H9 (cell line): ENCODE measurements around the gene CCDC78. TPM values are rescaled to one million over a fixed set of nuclear protein-coding genes. Genes with fewer than 3 reads are reported as not detected.

ENCODE experiments used
- DNase-seq: peaks from one replicate; pipeline ENCODE4 v3.0.0-alpha.2; 2017
- H2AFZ ChIP-seq: one replicate; pipeline ENCODE4 v1.6.1; 2013; ENCODE audit warnings: mild to moderate bottlenecking, low read length, control low read depth, moderate library complexity
- H2AK5ac ChIP-seq: 2 replicates; pipeline ENCODE4 v1.6.1; 2013; ENCODE audit warnings: low read length, control low read depth, mixed read lengths; ENCODE audit not compliant: insufficient read length
- H2BK120ac ChIP-seq: one replicate; pipeline ENCODE4 v1.6.1; 2013; ENCODE audit warnings: low read depth, mild to moderate bottlenecking, low read length, control low read depth, inconsistent platforms; ENCODE audit not compliant: poor library complexity, severe bottlenecking
- H2BK12ac ChIP-seq: 2 replicates; pipeline ENCODE4 v1.6.1; 2013; ENCODE audit warnings: low read length, control low read depth, mixed read lengths, low read depth; ENCODE audit not compliant: insufficient read length
- H2BK15ac ChIP-seq: 2 replicates; pipeline ENCODE4 v1.6.1; 2013; ENCODE audit warnings: low read depth, low read length, control low read depth
- H2BK20ac ChIP-seq: one replicate; pipeline ENCODE4 v1.6.1; 2013; ENCODE audit warnings: low read depth, mild to moderate bottlenecking, low read length, control low read depth, inconsistent platforms; ENCODE audit not compliant: poor library complexity, severe bottlenecking
- H2BK5ac ChIP-seq: 2 replicates; pipeline ENCODE4 v1.6.1; 2013; ENCODE audit warnings: low read length, control low read depth, mixed read lengths; ENCODE audit not compliant: insufficient read length
- H3K14ac ChIP-seq: 2 replicates; pipeline ENCODE4 v1.6.1; 2013; ENCODE audit warnings: low read length, control low read depth; ENCODE audit not compliant: insufficient read depth
- H3K18ac ChIP-seq: 2 replicates; pipeline ENCODE4 v1.6.1; 2013; ENCODE audit warnings: low read depth, mild to moderate bottlenecking, mixed read lengths, low read length, control low read depth; ENCODE audit not compliant: insufficient read length
- H3K23ac ChIP-seq: 2 replicates; pipeline ENCODE4 v1.6.1; 2013; ENCODE audit warnings: low read length, control low read depth, mixed read lengths, low read depth; ENCODE audit not compliant: insufficient read length
- H3K23me2 ChIP-seq: 2 replicates; pipeline ENCODE4 v1.6.1; 2013; ENCODE audit warnings: low read depth, mild to moderate bottlenecking, mixed read lengths, low read length, control low read depth; ENCODE audit not compliant: insufficient read length, poor library complexity, severe bottlenecking
- H3K27ac ChIP-seq: 2 replicates; pipeline ENCODE4 v1.5.1; 2013; ENCODE audit warnings: low read length, control low read depth, mixed read lengths, low read depth; ENCODE audit not compliant: insufficient read length
- H3K27me3 ChIP-seq: 2 replicates; pipeline ENCODE4 v1.6.1; 2013; ENCODE audit warnings: low read length, control low read depth, inconsistent platforms; ENCODE audit not compliant: insufficient read depth
- H3K4ac ChIP-seq: 2 replicates; pipeline ENCODE4 v1.6.1; 2013; ENCODE audit warnings: low read depth, mild to moderate bottlenecking, control low read depth, inconsistent platforms, low read length, moderate library complexity
- H3K4me1 ChIP-seq: 2 replicates; pipeline ENCODE4 v1.6.1; 2013; ENCODE audit warnings: low read length, control low read depth, inconsistent platforms; ENCODE audit not compliant: insufficient read depth
- H3K4me2 ChIP-seq: 2 replicates; pipeline ENCODE4 v1.6.1; 2013; ENCODE audit warnings: low read length, control low read depth, mixed read lengths; ENCODE audit not compliant: insufficient read length, insufficient read depth
- H3K56ac ChIP-seq: 2 replicates; pipeline ENCODE4 v1.6.1; 2013; ENCODE audit warnings: low read depth, mild to moderate bottlenecking, mixed read lengths, low read length, control low read depth; ENCODE audit not compliant: insufficient read length
- H3K79me1 ChIP-seq: 2 replicates; pipeline ENCODE4 v1.6.1; 2013; ENCODE audit warnings: low read depth, mild to moderate bottlenecking, moderate library complexity, low read length, control low read depth, inconsistent platforms; ENCODE audit not compliant: insufficient read depth, poor library complexity, severe bottlenecking
- H3K79me2 ChIP-seq: 2 replicates; pipeline ENCODE4 v1.6.1; 2013; ENCODE audit warnings: low read length, control low read depth, inconsistent platforms; ENCODE audit not compliant: insufficient read depth
- H3K9ac ChIP-seq: 2 replicates; pipeline ENCODE4 v1.6.1; 2013; ENCODE audit warnings: low read length, control low read depth, mixed read lengths; ENCODE audit not compliant: insufficient read length; ENCODE audit errors: extremely low read depth
- H3K9me3 ChIP-seq: one replicate; pipeline ENCODE4 v1.6.1; 2013; ENCODE audit warnings: low read depth, low read length, inconsistent platforms; ENCODE audit not compliant: control insufficient read depth
- H3T11ph ChIP-seq: one replicate; pipeline ENCODE4 v1.6.1; 2013; ENCODE audit warnings: mild to moderate bottlenecking, low read length, control low read depth, inconsistent platforms
- H4K20me1 ChIP-seq: one replicate; pipeline ENCODE4 v1.6.1; 2013; ENCODE audit not compliant: control insufficient read depth, insufficient read length, insufficient read depth
- H4K5ac ChIP-seq: 2 replicates; pipeline ENCODE4 v1.6.1; 2013; ENCODE audit warnings: low read depth, mild to moderate bottlenecking, mixed read lengths, low read length, control low read depth; ENCODE audit not compliant: insufficient read length
- H4K8ac ChIP-seq: replicated peaks from 2 replicates; pipeline ENCODE4 v1.6.1; 2013; ENCODE audit warnings: low read length, control low read depth, mixed read lengths, low read depth; ENCODE audit not compliant: insufficient read length
- H4K91ac ChIP-seq: 2 replicates; pipeline ENCODE4 v1.6.1; 2013; ENCODE audit warnings: low read depth, mild to moderate bottlenecking, moderate library complexity, mixed read lengths, low read length, control low read depth; ENCODE audit not compliant: insufficient read length
- H3K27ac Mint-ChIP-seq, 3 experiments: 2 replicates in 2 of 3; 3 replicates in 1 of 3; pipeline ENCODE4 v1.8.0; 2020 to 2021; ENCODE audit warnings: mixed read lengths in 3 of 3, mild to moderate bottlenecking in 1 of 3, moderate library complexity in 1 of 3
- H3K27me3 Mint-ChIP-seq: 2 replicates; pipeline ENCODE4 v1.8.0; 2021; ENCODE audit warnings: low read depth, mild to moderate bottlenecking, moderate library complexity, mixed read lengths
- H3K36me3 Mint-ChIP-seq, 3 experiments: 2 replicates in 2 of 3; 3 replicates in 1 of 3; pipeline ENCODE4 v1.8.0; 2020 to 2021; ENCODE audit warnings: low read depth in 3 of 3, mixed read lengths in 3 of 3; ENCODE audit not compliant: insufficient read depth in 1 of 3
- H3K4me1 Mint-ChIP-seq, 2 experiments: 2 replicates each; pipeline ENCODE4 v1.8.0; 2020; ENCODE audit warnings: mixed read lengths in 2 of 2
- H3K4me3 Mint-ChIP-seq, 2 experiments: 2 replicates in 1 of 2; 3 replicates in 1 of 2; pipeline ENCODE4 v1.8.0; 2020 to 2021; ENCODE audit warnings: mild to moderate bottlenecking in 2 of 2, mixed read lengths in 2 of 2, moderate library complexity in 1 of 2
- H3K9me3 Mint-ChIP-seq, 2 experiments: 2 replicates in 1 of 2; 3 replicates in 1 of 2; pipeline ENCODE4 v1.8.0; 2020; ENCODE audit warnings: mild to moderate bottlenecking in 2 of 2, mixed read lengths in 2 of 2, moderate library complexity in 1 of 2
- WGBS: extraction: QIAGEN DNeasy Blood & Tissue Kit; methylation state at CpG from one replicate; pipeline ENCODE4 v1.1.7; 2013; ENCODE audit warnings: missing lambda C conversion rate, low lambda C conversion rate, mixed read lengths; ENCODE audit not compliant: insufficient read length; ENCODE audit errors: extremely low coverage; 5-methylcytosine and 5-hydroxymethylcytosine counted together
- total RNA-seq: library from RNA; stranded (reverse); gene quantifications from 2 replicates; pipeline ENCODE4 v1.2.1, GENCODE V29; 2021
- TF ChIP-seq, protein P1 (sequence below): fragments of 200-600 bp; sonication (generic); conservative IDR thresholded peaks from 3 replicates; pipeline ENCODE4 v1.8.0; 2021; ENCODE audit warnings: antibody characterized with exemption, mild to moderate bottlenecking

The CCDC78 gene
- total RNA-seq, 1 experiment from 2014 or later: 12.1 TPM

DNA sequence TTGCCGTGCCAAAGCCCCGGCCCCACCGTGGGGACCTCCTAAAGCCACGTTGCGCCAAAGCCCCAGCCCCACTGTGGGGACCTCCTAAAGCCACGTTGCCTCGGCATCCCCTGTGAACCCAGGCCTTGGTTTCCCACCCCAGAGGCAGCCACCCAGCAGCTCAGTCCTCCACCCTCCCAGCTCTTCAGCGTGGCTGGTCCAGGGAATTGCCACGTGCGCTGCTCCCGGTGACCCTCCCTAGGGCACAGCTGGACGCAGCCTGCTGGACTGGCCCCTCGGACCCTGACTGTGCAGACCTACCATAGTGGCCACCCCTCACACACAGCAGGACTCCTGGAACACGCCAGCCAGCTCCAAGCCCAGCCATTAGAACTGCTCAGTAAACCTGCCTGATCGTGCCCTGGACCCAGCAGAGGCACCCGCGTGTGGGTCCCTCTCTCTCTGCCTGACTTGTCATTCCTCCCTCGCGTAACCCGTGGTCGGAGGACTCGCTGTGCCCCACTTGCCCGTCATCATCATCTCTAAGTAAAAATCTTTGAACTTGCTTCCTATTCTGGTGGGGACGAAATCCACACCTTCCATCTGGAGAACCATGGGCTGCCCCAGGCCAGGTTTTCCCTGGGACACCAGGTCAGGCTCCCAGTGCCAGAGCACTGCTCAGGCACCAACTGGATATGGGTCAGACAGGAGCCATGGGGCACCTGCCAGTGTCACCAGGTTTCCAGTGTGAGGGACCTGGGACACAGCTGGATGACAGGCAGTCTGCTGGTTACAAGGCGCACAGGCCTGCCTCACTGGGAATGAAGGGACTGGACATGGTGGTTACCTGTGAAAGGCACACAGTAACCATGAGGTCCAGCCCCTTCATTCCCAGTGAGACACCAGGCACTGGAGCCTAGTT is 9.0 kb upstream of the CCDC78 start:
- no peak overlapping the region for H3K14ac ChIP-seq
- WGBS: no CpG with 5 or more reads among the region's 25 CpGs
- DNase-seq: no peak
- no peak overlapping the region for H4K8ac ChIP-seq
- no peak overlapping the region for H3T11ph ChIP-seq
- no peak overlapping the region for H2AFZ ChIP-seq
- no peaks in the 10 kb centered on the region for H3K27me3 ChIP-seq
- H3K4me1 Mint-ChIP-seq: peaks cover 9 to 13% of the 10 kb centered on the region in 2 experiments
- H3K36me3 Mint-ChIP-seq: peaks cover 5 to 36% (median 29%) of the 10 kb centered on the region in 3 experiments; a peak in 6 of 7 replicates
- H3K18ac ChIP-seq: no peak overlapping the region
- TF ChIP-seq, protein P1, sequence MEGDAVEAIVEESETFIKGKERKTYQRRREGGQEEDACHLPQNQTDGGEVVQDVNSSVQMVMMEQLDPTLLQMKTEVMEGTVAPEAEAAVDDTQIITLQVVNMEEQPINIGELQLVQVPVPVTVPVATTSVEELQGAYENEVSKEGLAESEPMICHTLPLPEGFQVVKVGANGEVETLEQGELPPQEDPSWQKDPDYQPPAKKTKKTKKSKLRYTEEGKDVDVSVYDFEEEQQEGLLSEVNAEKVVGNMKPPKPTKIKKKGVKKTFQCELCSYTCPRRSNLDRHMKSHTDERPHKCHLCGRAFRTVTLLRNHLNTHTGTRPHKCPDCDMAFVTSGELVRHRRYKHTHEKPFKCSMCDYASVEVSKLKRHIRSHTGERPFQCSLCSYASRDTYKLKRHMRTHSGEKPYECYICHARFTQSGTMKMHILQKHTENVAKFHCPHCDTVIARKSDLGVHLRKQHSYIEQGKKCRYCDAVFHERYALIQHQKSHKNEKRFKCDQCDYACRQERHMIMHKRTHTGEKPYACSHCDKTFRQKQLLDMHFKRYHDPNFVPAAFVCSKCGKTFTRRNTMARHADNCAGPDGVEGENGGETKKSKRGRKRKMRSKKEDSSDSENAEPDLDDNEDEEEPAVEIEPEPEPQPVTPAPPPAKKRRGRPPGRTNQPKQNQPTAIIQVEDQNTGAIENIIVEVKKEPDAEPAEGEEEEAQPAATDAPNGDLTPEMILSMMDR: no peak
- no peak overlapping the region for H4K91ac ChIP-seq
- H3K9me3 Mint-ChIP-seq: no peaks in the 10 kb centered on the region
- no peak overlapping the region for H3K23ac ChIP-seq
- no peak overlapping the region for H2BK5ac ChIP-seq
- H3K9me3 ChIP-seq: no peaks in the 10 kb centered on the region
- no peak overlapping the region for H2BK12ac ChIP-seq
- no peak overlapping the region for H3K4me2 ChIP-seq
- H4K20me1 ChIP-seq: no peaks in the 10 kb centered on the region
- 0 out of 7 replicates have a peak overlapping the region, but pooled peaks of 1 of the 3 experiments have one; percentile 40 for H3K27ac Mint-ChIP-seq
- H4K5ac ChIP-seq: no peak overlapping the region
- H2BK15ac ChIP-seq: no peak overlapping the region
- no peak overlapping the region for H3K4ac ChIP-seq
- no peak overlapping the region for H3K56ac ChIP-seq
- no peak overlapping the region for H3K27ac ChIP-seq
- H3K9ac ChIP-seq: no peak overlapping the region
- no peak overlapping the region for H2AK5ac ChIP-seq
- H3K79me1 ChIP-seq: no peaks in the 10 kb centered on the region
- peaks cover 2% of the 10 kb centered on the region; the same call in 1 of the 2 replicates for H3K4me1 ChIP-seq
- peaks cover 3% of the 10 kb centered on the region for H3K23me2 ChIP-seq
- no peak overlapping the region for H2BK20ac ChIP-seq
- no peak overlapping the region for H2BK120ac ChIP-seq
- no peak overlapping the region for H3K4me3 Mint-ChIP-seq
- no peaks in the 10 kb centered on the region for H3K79me2 ChIP-seq
- no peaks in the 10 kb centered on the region for H3K27me3 Mint-ChIP-seq
